ENCODE results near the gene LMF1. TPM values are rescaled to one million over a fixed set of nuclear protein-coding genes. Genes with fewer than 3 reads are reported as not detected.
"Not testable (repeated sequence)": the region's sequence is repeated elsewhere in the genome, so short reads cannot be mapped to it uniquely, and the experiment has no call there.

LMF1 gene
- polyA plus RNA-seq, 5 donors = 13.8 to 22.3 (median 20.2) TPM

- DNase-seq = no peak
Observed at GRCh38 chr16:896261-897199, 74.3 kb downstream of the LMF1 start.

DNA sequence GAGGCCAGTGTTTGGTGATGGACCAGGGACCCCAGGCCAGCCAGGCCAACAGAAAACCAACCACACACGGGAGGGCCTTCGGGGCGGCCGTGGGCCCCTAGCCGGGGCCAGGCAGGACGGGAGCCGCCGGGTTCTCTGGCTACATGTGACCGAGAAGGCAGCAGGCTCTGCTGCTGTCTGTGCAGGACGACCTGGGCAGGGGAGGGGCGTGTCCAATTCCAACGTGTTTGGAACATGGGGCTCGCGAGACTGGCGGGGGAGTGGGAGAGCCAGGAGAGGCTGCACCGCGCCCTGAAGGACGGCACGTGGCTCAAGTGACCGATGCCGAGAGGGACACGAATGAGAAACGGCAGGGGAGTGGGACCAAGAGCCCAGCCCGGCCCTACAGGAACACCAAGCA is 75.4 kb downstream of the LMF1 start:
- DNase-seq = no peak

DNA sequence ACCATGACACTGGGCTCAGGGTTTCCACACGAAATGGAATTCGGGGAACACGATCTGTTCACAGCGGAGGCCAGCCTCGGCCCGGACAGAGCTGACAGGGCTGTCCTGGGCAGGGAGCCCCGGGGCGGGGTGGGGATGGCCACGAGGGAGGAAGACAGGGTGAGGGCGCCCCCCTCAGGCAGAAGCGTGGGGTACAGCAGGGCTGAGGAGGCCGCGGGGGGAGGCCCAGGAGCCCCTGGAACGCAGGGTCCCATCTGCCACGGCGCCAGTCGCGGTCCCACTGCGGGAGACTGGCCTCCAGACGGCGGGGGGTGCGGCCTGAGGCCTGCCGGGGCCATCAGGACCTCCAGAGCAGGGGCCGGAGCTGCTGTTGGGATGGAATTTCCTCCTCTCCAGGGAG is 75.9 kb downstream of the LMF1 start:
- DNase-seq = no peak

DNA sequence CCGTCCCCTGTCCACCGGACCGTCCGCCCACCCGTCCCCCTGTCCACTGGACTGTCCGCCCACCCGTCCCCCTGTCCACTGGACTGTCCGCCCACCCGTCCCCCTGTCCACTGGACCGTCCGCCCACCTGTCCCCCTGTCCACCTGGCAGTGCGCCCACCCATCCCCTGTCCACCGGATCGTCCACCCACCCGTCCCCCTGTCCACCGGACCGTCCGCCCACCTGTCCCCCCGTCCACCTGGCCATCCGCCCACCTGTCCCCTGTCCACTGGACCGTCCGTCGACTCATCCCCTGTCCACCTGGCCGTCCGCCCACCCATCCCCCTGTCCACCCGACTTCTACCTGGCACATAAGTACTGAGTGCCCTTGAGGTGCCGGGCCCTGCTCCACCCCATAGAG is 76.6 kb downstream of the LMF1 start:
- no peak for DNase-seq

GRCh38 chr16:893360-893759 is 77.4 kb downstream of the LMF1 start:
- no peak for DNase-seq

DNA sequence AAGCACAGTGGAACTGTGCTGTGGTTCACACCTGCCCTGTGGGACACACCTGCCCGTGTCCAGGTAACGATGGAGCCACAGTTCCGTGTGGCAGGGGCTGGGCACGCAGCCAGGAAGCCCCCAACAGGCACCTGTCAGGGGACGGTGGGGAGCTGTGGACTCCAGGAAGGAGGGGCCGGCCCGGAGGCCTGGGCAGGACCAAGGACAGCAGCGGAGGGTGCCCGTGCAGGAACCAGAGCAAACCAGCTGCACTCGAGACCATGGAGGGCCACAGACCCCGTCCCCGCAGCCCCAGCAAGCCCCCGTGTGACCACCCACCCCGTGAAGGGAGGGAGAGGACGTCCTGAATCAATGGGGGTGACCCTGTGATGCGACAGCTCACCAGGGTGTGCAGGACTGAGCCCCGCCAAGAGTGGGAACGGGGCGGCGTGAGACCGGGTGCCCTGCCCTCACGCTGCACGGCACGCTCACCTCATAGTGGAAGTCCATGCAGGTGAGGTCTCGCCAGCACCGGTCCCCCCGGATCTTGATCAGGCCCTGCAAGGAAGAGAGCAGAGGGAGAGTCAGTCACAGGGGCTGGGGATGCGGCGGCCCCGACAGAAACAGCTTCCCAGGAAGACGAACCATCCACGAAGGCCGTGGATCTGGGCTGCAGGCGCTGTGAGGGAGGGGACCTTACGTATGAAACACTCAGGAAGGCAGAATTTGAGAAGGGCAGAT is 78.1 kb downstream of the LMF1 start:
- no peak for DNase-seq

DNA sequence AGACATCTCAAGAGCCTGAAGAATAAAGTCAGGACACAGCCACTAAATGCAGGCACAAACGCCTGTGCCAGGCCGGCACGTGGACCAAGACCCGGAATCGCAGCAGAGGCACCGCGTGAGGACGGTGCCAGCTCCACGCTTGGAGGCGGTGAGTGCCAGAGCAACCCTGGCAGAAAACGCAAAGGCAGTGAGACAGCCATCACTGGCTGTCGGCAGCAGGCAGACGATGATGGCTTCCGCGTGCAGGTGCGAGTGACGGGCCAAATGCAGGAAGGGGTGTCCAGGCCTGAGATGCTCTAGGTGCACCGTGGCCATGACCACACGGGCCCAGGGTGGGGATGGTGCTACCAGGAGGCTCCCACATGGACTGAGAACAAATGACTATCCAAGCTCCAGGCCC is 78.8 kb downstream of the LMF1 start:
- DNase-seq = no peak

DNA sequence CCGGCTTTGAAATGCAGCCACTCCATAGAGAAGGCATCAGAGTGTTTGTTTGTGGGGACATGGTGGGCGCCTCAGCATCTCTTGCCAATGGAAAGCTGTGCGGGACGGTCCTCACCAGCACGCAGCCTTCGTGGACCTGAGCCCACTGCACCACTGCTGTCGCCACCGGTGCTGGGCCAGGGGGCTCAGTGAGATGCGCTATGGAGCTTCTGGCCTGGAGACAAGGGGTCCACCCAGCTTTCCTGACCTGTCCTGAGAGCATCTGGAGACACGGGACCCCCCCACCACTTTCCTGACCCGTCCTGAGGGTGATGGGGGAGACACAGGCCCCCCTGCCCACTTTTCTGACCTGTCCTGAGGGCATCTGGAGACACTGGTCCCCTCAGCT is 79.4 kb downstream of the LMF1 start:
- no peak for DNase-seq

- no peak for DNase-seq
Observed at GRCh38 chr16:890716-891352, 80.0 kb downstream of the LMF1 start.

DNA sequence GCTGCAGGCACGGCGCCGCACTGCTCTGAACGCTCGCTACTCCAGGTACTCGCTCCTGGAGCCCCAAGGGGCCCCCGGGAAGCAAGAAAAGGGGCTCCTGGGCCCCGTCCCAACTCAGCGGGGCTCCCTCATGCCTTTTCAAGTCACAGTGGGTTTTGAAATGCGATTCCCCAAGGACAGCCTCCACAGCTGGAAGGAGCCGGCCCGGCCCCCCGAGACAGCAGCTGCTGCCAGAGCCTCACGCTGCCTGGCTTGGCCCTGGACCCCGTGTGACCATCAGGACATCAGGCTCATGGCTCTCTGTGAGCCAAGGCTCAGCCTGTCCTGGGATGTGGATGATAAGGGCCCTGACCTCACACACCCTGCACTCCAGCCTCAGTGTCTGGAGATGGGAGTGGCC is 80.6 kb downstream of the LMF1 start:
- no peak for DNase-seq

DNA sequence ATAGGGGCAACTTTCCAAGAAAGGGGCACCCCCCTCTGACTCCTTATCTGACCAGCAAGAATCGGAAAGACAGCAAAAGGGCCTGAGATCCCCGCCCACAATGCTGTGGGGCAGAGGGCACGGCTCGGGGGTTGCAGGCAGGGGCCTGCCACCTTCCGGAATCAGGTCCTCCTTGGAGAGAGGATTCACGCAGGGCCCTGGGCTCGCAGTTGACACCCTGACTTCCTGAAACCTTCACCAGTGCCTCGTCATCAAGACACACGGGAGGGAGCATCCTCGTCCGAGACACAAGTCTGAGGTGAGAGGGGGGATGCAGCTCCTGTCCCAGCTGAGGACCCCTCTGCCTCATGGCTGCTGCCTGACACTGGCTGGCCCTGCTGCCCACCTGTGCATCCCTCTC is 81.2 kb downstream of the LMF1 start:
- no peak for DNase-seq

GRCh38 chr16:888901-889570 is 81.7 kb downstream of the LMF1 start:
- no peak for DNase-seq

GRCh38 chr16:888456-888855 is 82.3 kb downstream of the LMF1 start:
- DNase-seq = not testable (repeated sequence)

- DNase-seq = no peak
Observed at GRCh38 chr16:887846-888245, 82.9 kb downstream of the LMF1 start.

DNA sequence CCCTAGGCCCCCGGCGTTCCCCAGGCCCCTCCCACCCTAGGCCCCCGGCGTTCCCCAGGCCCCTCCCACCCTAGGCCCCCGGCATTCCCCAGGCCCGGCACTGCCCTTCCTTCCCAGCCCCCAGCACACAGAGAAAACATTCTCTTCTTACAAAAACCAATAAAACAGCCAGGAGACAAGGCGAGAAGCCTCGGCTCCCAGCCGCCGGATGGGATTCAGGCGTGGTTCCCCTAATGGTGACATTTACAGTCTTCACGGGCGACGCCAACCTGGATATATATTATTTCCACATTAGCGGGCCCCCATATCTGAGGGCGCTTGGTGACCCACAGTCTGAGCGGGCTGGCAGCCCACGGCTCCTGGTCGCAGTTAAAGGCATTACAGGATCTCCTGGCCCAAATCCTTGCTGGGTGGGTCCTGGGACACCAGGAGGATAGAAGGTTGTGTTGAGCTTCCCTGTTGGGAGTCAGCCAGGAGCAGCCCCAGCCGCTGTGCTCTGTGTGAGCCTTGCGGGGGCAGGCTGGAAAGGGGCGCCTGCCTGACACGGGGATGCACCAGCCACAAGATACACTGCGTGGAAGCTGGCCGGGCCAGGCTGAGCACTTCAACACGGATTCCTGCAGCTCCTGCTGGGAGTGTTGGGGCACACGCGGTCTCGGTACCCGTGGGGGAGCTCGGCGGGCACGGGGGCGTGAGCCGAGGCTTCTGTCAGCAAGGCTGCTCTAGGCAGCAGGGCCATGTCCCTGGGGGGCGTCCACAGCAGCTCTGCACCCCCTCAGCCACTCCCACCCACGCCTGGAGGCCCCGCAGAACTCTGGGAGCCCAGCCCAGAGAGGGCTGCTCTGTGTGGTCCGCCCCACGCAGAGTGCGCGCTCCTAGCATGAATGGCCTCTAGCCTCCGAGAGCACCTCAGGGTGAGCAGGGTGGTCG is 83.7 kb downstream of the LMF1 start:
- no peak for DNase-seq

GRCh38 chr16:886084-886543 is 84.7 kb downstream of the LMF1 start:
- DNase-seq = no peak

DNA sequence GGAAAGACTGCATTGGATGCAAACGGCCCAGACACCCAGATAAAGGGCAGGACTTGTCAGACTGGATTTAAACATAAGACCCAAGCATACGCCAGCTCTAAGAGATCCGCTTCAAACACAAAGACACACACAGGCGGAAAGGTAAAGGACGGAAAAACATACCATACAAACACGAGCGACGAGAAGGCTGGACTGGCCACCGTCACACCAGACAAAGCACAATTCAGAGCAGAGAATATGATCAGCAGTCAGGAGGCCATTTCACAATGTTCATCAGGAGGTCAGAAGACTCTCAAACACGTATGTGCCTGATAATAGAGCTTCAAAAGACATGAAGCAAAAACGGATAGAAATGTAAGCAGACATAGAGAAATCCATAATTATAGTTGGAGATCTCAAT is 85.4 kb downstream of the LMF1 start:
- DNase-seq = no peak

GRCh38 chr16:884232-884631 is 86.6 kb downstream of the LMF1 start:
- no peak for DNase-seq

GRCh38 chr16:883781-884180 is 87.0 kb downstream of the LMF1 start:
- no peak for DNase-seq

- no peak for DNase-seq
Observed at GRCh38 chr16:883340-883739, 87.4 kb downstream of the LMF1 start.

- not testable (repeated sequence) for DNase-seq
Observed at GRCh38 chr16:882671-883070, 88.1 kb downstream of the LMF1 start.
